Kasumi-1 (cell line): ENCODE measurements around the gene FNDC3B.
"Not testable (repeated sequence)": the region's sequence is repeated elsewhere in the genome, so short reads cannot be mapped to it uniquely, and the experiment has no call there.

ENCODE experiments used
- DNase-seq, 2 experiments: peaks; one replicate each; lab custom pipeline; 2025; lab: John Stamatoyannopoulos, UW

FNDC3B gene

DNA sequence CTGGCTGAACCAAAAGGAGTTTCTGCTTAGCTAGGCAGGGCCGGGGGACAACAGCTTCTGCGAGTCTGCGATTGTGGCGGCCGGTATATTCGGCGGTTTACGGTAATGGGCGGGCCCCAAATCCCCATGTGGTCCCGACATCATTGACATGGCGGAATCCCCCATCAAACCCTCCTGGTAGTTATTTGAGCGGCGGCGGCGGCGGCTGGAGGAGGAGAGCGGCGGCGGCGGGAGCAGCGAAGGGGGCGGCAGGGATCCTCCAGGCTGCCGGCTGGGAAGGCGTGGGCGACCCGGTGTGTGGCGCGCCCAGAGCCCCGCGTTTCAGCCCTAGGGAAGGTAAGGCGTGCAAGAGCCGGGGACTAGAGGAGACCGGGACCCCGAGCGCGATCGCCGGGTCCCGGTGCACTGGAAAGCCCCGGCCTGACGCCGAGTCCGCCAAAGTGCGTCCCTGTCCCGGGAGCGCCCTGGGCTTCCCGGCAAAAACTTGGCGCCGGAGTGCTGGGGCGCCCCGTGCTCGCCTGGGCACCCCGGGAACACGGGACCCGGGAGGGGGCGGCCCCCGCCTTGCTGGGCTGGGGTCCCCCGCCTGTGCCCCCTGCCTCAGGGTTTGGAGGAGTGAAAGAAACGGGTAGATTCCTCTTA is at the start of gene FNDC3B:
FNDC3B (plus strand) TSS at position 143 of the 642 bp plus-strand sequence. CDS start 72,902 bp downstream, outside the sequence.
- peak; percentile 93 for DNase-seq

DNA sequence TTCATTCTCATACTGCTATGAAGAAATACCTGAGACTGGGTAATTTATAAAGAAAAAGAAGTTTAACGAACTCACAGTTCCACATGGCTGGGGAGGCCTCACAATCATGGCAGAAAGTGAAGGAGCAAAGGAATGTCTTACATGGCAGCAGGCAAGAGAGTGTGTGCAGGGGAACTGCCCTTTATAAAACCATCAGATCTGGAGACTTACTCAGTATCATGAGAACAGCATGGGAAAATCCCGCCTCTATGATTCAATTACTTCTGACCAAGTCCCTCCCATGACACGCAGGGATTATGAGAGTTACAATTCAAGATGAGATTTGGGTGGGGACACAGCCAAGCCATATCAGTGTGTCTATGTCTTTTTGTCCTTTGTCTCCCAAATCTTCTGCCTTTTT is 49.1 kb upstream of the FNDC3B start:
- not testable (repeated sequence) for DNase-seq

DNA sequence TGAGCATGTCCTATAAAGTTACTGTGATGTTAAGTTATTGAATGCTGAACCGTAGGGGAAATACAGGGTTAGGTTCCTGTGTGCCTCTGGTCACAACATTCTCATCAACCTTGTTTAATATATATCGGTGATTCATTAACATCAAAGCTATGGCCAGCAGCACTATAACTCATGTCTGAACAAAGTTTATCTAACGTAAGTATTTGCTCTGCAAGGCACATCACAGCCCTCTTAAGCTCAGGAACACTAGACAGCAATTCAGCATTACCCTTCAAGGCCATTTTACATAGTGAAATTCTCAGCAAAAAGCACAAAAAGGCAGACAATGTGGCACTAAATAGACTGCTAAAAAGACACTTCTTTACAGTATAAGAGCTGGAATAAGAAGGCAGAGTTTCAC is 48.2 kb upstream of the FNDC3B start:
- no peak for DNase-seq

DNA sequence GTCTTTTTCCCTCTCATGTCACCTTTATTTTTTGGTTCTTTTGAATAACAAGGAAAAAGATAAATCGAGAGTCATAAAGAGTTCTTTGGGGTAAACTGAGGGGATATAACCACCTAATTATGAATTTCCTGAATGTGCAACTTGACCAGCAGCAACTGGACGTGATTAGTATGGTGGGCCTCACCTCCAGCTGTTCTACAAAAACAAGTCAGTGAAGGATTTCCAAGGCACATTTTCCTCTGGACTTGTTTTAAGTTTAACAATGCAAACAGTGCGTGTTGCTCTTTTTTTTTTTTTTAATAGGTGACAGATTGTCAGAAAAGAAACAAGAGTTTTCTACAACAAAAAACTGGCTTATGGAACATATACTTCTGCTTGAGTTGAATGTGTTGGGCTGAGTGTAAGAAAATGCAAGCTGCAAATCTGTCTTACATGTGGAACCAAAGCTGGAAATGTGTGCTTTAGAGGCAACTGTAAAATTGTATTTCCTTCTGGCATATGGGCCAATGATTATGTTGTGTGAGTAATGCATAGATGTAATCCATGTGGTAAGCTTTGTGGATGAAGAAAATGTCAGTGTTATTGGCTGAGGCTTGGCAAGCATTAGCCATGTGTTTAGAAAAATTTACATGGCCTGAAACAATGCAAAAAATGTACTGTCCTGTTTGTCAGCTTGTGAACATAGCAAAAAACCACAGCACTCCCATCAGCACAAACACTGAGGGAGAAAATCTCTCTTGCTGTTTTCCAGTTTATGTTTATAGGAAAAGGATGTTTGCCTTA is 44.5 kb upstream of the FNDC3B start:
- DNase-seq = no peak

DNA sequence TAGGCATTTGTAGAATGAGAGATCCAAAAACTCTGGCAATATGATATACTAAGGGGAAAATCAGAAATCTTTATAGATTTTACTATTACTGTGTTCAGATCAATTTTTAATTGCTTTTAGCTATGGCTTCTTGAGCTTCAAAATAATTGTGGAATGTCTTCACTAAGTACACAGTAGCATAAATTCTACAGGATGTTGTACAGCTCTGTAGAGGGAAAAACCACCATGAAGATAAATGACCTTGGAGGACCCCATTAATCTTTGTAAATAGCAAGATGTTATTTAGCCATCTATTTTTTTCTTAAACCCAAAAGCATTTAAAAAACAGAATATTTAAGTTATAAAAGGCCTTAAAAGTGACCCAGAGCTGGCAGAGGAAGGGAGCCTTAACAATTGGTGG is 43.9 kb upstream of the FNDC3B start:
- DNase-seq = no peak

DNA sequence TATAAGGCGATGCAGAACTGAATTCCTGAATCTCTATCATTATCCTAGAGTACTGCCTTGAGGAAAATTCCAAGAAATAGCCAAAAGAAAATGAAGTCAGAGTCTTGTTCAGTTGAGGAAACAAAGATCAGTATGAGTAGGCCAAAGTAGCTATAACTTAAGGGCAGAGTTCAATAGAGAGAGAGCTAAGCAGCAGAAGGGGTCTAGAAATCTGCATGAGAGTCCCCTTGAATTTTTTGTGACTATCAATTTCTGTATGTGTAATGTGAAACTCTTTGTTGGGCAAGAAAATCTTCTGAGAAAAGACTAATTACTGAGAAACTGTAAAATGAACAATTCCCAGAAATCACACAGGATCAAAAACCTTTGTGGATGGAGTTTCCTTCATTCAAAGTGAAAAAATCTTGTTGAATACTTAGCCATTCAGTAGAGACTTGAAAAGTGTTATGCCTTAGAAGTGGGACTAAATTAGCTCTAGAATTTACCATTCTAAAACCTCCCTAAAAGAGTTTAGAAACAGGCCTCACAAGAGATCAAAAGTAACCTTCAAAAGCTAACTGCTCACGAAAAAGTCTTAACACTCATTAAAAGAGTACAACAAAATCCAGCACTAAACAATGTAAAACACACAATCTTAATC is 43.1 kb upstream of the FNDC3B start:
- DNase-seq = no peak

DNA sequence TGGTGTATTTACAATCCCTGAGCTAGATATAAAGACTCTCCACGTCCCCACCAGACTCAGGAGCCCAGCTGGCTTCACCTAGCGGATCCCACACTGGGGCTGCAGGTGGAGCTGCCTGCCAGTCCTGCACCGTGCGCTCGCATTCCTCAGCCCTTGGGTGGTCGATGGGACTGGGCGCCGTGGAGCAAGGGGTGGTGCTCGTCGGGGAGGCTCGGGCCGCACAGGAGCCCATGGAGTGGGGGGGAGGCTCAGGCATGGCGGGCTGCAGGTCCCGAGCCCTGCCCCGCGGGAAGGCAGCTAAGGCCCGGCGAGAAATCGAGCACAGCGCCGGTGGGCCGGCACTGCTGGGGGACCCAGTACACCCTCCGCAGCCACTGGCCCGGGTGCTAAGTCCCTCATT is 40.6 kb upstream of the FNDC3B start:
- DNase-seq = not testable (repeated sequence)

DNA sequence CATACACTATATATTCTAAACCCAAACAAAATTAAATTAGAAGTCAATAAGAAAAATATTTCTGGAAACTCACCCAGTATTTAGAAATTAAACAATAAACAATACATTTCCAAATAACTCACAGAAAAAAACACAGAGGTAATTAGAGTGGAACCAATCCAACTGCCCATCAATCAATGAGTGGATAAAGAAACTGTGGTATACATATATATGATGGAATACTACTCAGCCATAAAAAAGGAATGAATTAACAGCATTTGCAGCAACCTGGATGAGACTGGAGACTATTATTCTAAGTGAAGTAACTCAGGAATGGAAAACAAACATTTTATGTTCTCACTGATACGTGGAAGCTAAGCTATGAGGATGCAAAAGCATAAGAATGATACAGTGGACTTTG is 37.8 kb upstream of the FNDC3B start:
- DNase-seq = not testable (repeated sequence)

DNA sequence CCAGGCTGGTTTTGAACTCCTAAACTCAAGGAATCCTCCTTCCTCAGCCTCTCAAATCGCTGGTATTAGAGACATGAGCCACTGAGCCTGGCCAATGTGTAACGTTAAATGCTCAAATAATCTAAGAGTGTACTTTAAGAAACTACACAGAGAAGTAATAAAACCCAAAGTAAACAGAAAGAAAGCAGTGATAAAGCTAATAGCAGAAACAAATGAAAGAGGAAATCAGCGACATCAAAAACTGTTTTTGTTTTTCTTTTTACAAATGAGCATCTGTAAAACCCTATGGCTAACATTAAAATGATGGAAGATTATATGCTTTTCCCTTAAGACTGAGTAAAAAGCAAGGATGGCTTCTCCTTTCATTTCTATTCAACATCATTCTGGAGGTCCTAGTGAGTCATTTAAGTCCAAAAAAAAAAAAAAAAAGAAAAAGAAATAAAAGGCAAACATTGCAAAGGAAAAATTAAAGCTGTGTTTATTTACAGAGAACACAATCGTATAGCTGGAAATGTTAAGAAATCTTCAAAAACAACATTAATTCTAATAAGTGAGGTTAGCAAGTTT is 36.8 kb upstream of the FNDC3B start:
- no peak for DNase-seq

DNA sequence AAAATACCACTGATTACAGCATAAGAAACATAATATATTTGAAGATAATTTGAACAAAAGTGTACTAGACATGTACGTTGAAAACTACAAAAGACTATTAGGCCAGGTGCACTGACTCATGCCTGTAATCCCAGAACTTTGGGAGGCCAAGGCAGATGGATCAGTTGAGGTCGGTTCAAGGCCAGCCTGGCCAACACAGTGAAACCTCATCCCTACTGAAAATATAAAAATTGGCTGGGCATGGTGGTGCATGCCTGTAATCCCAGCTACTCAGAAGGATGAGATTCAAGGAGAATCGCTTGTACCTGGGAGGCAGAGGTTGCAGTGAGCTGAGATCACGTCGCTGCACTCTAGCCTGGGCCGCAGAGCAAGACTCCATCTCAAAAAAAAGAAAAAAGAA is 36.2 kb upstream of the FNDC3B start:
- no peak for DNase-seq

DNA sequence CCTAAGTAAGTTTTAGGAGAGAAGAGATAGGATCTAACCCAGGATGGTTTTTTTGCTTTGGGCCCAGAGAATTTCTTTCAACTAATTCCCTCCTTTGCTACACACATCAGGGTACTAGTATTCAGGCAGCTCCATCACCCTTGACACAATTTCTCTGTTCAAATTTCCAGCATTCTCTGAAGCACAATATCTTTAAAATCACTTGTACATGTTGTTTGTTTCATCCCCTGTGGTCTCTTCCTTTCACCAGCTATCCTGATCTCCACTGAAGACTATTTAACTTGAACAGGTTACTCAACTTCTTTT is 32.4 kb upstream of the FNDC3B start:
- DNase-seq = no peak

DNA sequence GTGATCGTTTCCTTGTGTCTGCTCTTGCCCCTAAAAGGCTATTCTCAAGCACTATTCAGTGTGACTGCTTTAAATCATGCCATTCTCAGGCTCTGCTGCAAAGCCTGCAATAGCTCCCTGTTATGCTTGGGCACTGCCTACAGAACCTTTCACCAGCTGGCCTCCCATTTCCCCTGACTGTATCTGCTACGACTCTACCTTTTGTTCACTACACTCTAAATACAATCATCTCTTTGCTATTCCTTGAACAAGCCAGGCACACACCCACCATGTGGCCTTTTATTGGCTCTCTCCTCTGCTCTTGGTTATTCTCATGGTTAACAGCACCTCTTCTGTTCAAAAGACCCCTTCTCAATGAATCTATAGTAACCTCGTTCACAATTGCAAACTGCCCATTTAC is 29.6 kb upstream of the FNDC3B start:
- DNase-seq = no peak

DNA sequence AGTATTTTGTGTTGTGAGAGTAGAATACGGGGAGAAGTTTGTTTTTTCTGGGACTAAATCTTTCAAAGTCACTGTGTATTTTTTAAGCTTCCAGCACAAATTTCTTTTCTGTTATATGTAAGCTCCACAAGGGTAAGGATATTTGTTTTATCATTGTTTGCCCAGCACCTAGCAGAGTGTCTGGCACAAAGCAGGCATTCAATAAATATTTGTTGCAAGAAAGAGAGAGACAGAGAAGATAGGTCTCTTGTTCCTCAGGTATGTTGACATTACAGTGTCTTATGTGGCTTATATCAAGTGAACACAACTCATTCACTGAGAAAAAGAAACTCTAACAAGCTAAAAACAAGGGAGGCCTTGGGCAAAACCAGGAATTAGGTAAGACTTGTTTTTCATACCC is 26.6 kb upstream of the FNDC3B start:
- DNase-seq = no peak

DNA sequence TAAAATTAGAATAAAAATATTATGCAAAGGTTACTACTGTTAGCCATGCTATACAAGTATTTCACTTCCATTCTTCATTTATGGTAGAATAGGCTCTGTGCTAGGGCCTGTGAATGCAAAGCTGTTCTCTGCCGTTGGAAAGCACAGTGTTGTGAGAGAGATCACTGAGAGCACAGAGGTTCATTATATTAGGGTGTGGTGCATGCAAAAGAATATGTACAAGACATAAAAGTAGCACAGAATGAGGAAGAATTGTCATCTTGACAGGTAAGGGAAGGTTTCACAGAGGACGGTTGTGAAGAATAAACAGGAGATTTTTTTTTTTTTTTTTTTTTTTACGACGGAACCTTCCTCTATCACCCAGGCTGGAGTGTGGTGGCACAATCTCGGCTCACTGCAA is 25.2 kb upstream of the FNDC3B start:
- DNase-seq = no peak

DNA sequence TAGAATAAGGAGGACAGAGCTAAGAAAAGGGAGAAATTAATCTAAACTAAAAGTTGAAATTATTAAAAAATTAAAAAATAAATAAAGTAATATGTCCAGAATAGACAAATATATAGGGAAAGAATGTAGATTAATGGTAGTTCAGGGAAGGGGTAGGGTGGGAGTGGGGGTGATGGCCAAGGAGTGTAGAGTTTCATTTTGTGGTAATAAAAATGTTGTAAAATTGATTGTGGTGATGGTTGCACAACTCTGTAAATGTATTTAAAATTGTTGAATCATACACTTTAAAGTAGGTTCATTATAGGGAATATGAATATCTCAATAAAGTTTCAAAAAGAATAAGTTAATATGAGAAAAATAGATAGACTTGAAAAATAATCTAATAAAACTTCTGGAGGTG is 21.0 kb upstream of the FNDC3B start:
- no peak for DNase-seq

DNA sequence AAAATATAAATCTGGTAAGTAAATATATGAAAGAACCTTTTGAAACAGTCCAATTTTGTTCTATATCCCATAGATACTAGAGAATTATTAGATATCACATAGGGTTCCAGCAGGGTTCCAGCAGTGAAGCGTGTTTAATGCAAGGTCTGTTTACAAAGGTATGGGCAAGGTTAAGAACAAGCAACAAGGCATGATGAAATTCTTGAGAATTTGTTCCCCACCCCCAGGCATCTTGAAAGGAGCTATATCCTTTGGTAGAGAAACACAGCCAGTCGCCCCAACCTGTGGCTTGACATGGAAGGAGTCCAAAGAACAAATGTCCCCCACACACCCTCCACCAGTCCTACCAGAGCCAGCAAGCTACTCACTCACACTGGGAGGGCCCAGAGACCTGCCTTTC is 18.6 kb upstream of the FNDC3B start:
- no peak for DNase-seq

DNA sequence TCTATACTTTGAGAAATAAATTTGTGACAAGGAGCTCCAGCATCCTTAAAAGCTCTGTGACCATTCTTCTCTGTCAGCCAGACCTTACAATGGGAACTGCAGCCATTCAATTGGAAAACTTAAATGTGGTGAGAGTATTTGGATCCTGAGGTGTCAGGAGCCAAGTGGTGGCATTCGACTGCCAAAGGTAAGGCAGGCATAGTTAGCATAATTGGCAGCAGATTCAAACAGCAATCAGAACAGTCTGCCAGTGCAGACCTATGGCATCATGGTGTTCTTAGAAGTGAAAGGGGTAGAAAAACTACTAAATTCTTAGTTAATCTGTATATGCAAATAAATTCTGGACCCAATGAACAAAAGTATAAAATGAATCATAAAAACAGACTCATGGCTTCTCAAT is 18.2 kb upstream of the FNDC3B start:
- DNase-seq = no peak

DNA sequence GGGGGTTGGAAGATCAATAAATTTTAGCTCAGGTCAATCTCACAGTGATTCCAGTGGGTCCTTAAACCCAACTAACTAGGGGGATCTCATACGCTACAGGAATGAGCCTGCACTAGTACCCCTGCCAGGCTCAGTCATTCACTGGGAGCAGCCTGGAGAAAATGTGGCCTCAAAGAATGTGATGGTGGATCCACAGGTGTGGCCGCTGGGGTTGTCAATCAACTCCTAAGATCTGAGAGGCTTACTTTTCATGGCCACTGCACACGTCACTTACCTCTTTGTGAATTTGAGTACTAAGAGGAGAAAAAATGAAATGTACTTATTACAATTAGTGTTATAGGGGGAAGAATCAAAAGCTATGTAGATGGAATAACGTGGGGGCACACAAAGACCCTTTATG is 17.5 kb upstream of the FNDC3B start:
- no peak for DNase-seq

DNA sequence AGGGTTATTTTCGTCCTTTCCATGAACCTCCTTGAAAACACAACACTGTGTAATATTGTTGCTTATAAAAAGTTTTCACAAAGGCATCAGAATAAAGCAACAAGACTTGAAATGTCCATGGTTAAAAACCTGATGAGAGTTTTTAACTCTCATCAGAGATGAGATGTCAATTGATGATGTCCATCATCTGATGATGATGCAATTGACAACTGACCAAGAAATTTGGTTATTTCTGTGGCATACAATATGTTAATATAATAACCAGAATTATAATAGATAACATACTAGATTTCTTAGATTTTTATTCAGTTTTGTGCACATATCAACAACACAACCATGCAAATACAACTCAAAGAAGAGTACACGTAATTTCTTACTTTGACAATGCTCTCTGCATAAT is 15.5 kb upstream of the FNDC3B start:
- DNase-seq = no peak

DNA sequence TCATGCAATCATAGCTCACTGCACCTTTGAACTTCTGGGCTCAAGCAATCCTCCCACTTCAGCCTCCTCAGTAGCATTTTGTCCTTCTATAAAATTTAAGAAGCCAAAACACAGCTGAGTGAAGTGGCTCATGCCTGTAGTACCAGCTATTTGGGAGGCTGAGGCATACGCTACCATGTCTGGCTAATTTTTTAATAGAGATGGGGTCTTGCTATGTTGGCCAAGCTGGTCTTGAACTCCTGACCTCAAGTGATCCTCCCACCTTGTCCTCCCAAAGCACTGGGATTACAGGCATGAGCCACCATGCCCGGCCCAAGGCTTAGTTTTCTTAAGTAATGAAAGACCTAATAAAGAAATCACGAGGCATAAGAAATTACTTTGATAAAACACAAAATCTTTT is 14.7 kb upstream of the FNDC3B start:
- DNase-seq = no peak

DNA sequence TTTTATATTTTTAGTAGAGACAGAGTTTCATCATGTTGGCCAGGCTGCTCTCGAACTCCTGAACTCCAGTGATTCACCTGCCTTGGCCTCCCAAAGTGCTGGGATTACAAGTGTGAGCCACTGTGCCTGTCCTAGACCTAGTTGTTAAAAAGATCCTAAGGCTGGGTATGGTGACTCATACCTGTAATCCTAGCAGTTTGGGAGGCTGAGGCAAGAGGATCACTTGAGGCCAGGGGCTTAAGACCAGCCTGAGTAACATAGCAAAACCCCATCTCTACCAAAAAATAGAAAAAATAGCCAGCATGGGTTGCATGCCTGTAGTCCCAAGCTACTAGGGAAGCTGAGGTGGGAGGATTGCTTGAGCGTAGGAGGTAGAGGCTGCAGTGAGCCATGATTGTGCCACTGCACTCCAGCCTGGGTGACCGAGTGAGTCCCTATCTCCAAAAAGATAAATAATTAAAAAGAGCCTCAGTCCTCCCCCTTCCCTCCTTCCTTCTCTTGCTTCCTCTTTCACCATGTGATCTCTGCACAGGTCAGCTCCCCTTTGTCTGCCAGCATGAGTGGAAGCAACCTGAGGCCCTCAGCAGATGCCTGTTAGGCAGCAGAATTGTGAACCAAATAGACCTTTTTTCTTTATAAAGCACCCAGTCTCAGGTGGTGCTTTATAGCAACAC is 9.8 kb upstream of the FNDC3B start:
- DNase-seq = peak; percentile 38 to 54

DNA sequence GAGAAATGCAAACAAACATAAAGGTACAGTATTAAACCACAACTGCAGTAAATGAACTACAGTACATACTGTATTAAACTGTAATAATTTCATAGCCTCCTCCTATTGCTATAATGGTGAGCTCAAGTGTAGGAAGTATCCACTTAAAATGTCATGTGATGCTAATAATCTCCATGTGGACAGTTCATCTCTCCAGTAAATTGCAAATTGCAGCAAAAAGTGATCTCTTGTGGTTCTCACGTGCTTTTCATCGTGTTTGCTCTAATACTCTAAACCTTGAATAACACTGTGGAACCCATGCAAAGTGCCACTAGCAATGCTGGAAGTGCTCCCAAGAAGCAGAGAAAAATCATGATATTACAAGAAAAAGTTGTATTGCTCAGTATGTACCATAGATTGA is 9.2 kb upstream of the FNDC3B start:
- no peak for DNase-seq

DNA sequence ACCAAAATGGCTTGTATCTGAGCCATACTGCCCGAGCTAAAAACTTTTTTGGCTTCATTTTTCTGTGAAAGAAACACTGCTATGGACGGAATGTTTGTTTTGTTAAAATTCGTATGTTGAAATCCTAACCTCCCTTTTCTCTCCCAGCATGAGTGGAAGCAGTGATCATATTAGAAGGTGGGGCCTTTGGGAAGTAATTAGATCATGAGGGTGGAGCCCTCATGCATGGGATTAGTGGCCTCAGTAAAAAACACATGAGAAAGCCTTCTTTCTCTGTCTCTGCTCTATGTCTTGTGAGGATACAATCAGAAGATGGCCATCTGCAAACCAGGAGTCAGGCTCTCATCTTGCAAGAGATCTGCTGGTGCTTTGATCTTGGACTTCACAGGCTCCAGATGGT is 7.4 kb upstream of the FNDC3B start:
- DNase-seq = no peak
